ENCODE results near the gene ADAMTSL3.

The ADAMTSL3 gene

GRCh38 chr15:83991163-83991562 lies 337.2 kb downstream of the ADAMTSL3 start:
- no peak for TF ChIP-seq GATA1 (IDR thresholded peaks at IDR 0.05; ENCODE audit: low read depth, low read length)
- TF ChIP-seq POLR2A (IDR thresholded peaks at IDR 0.05; ENCODE audit: low read length) = no peak

GRCh38 chr15:83992324-83993031 lies 338.6 kb downstream of the ADAMTSL3 start:
- no peak for DNase-seq
- TF ChIP-seq GATA1 (IDR thresholded peaks at IDR 0.05; ENCODE audit: low read depth, low read length) (no peak), POLR2A (IDR thresholded peaks at IDR 0.05; ENCODE audit: low read length) (no peak)

More at GRCh38 chr15:83991163-83991562, 337.2 kb downstream of the ADAMTSL3 start:
- DNase-seq = no peak

- no peak for DNase-seq
- TF ChIP-seq GATA1 (IDR thresholded peaks at IDR 0.05; ENCODE audit: low read depth, low read length) (no peak), POLR2A (IDR thresholded peaks at IDR 0.05; ENCODE audit: low read length) (no peak)
These were observed 339.7 kb downstream of the ADAMTSL3 start for GRCh38 chr15:83993591-83993990.

- DNase-seq = no peak
- no peak for TF ChIP-seq POLR2A (IDR thresholded peaks at IDR 0.05; ENCODE audit: low read length)
- TF ChIP-seq GATA1 (IDR thresholded peaks at IDR 0.05; ENCODE audit: low read depth, low read length) = no peak
These were observed 344.6 kb downstream of the ADAMTSL3 start for GRCh38 chr15:83998486-83998885.

GRCh38 chr15:83999396-84000135 lies 345.6 kb downstream of the ADAMTSL3 start:
- no peak for TF ChIP-seq GATA1 (IDR thresholded peaks at IDR 0.05; ENCODE audit: low read depth, low read length)
- DNase-seq = no peak

GRCh38 chr15:84001037-84001436 lies 347.1 kb downstream of the ADAMTSL3 start:
- no peak for TF ChIP-seq GATA1 (IDR thresholded peaks at IDR 0.05; ENCODE audit: low read depth, low read length)
- TF ChIP-seq POLR2A (IDR thresholded peaks at IDR 0.05; ENCODE audit: low read length) = no peak
- DNase-seq = no peak

GRCh38 chr15:84001655-84002054 lies 347.7 kb downstream of the ADAMTSL3 start:
- no peak for TF ChIP-seq POLR2A (IDR thresholded peaks at IDR 0.05; ENCODE audit: low read length)
- TF ChIP-seq GATA1 (IDR thresholded peaks at IDR 0.05; ENCODE audit: low read depth, low read length) = no peak
- no peak for DNase-seq

- TF ChIP-seq GATA1 (IDR thresholded peaks at IDR 0.05; ENCODE audit: low read depth, low read length) = no peak
- no peak for TF ChIP-seq POLR2A (IDR thresholded peaks at IDR 0.05; ENCODE audit: low read length)
These were observed 350.0 kb downstream of the ADAMTSL3 start for GRCh38 chr15:84003791-84004503.

GRCh38 chr15:84006421-84006820 lies 352.5 kb downstream of the ADAMTSL3 start:
- TF ChIP-seq POLR2A (IDR thresholded peaks at IDR 0.05; ENCODE audit: low read length) = no peak
- TF ChIP-seq GATA1 (IDR thresholded peaks at IDR 0.05; ENCODE audit: low read depth, low read length) = no peak

More at GRCh38 chr15:84003791-84004503, 350.0 kb downstream of the ADAMTSL3 start:
- no peak for DNase-seq

GRCh38 chr15:84009616-84010015 lies 355.7 kb downstream of the ADAMTSL3 start:
- DNase-seq = no peak
- TF ChIP-seq GATA1 (IDR thresholded peaks at IDR 0.05; ENCODE audit: low read depth, low read length) = no peak

More at GRCh38 chr15:84006421-84006820, 352.5 kb downstream of the ADAMTSL3 start:
- no peak for DNase-seq

GRCh38 chr15:84010246-84010645 lies 356.3 kb downstream of the ADAMTSL3 start:
- DNase-seq = no peak
- TF ChIP-seq POLR2A (IDR thresholded peaks at IDR 0.05; ENCODE audit: low read length) (no peak), GATA1 (IDR thresholded peaks at IDR 0.05; ENCODE audit: low read depth, low read length) (no peak)

- TF ChIP-seq GATA1 (IDR thresholded peaks at IDR 0.05; ENCODE audit: low read depth, low read length) = no peak
- no peak for TF ChIP-seq POLR2A (IDR thresholded peaks at IDR 0.05; ENCODE audit: low read length)
- DNase-seq = no peak
These were observed 362.4 kb downstream of the ADAMTSL3 start for GRCh38 chr15:84016371-84016770.

- DNase-seq = no peak
- no peak for TF ChIP-seq POLR2A (IDR thresholded peaks at IDR 0.05; ENCODE audit: low read length)
These were observed 368.6 kb downstream of the ADAMTSL3 start for GRCh38 chr15:84022516-84022915.

GRCh38 chr15:84023636-84024035 lies 369.7 kb downstream of the ADAMTSL3 start:
- no peak for TF ChIP-seq POLR2A (IDR thresholded peaks at IDR 0.05; ENCODE audit: low read length)
- TF ChIP-seq GATA1 (IDR thresholded peaks at IDR 0.05; ENCODE audit: low read depth, low read length) = no peak
- peak; percentile 17 to 57 for DNase-seq

Data from erythroblast (primary cell).